ENCODE data around the gene ANKRD13A. TPM values are rescaled to one million over a fixed set of nuclear protein-coding genes. Genes with fewer than 3 reads are reported as not detected.

ANKRD13A gene
- polyA plus RNA-seq, 1 of the 3 experiments (the other 2 are of a cell fraction): 42.8 TPM

DNA sequence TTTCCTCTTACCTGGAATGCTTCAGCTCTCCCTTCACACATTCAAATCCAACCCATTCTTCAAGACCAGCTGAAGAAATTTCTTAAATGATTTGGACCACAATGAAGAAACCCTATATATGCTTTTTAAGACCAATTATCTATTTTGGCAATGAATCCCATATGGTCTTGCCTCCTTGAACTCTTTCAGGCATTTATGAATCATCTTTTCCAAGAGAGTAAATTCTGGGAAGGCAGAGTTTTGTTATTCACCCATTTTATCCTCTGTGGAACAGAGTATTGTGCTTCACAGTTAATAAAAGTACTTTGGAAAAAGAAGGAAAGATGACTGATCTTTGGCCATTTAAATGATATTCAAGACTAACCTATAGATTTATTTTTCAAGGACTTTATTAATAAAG, 17.0 kb upstream of the ANKRD13A start:
- H3K36me3 ChIP-seq (replicated peaks in 1 of 2; ENCODE audit: control insufficient read depth in 1 of 2, insufficient read depth in 2 of 2, low read length in 1 of 2): peaks cover 49 to 66% of the 10 kb centered on the region in 2 experiments
- H3K79me2 ChIP-seq (ENCODE audit: insufficient read depth): peaks cover 7% of the 10 kb centered on the region; the same call in 1 of the 2 replicates
- TF ChIP-seq SIN3A (IDR thresholded peaks at IDR 0.05; ENCODE audit: borderline replicate concordance, low read depth, low read length) (no peak), SMC3 (IDR thresholded peaks at IDR 0.05; ENCODE audit: low read depth, low read length) (no peak), EZH2phosphoT487 (IDR thresholded peaks at IDR 0.05; ENCODE audit: borderline replicate concordance, low read depth) (no peak), RFX5 (IDR thresholded peaks at IDR 0.05; ENCODE audit: low read length) (no peak), EP300 (IDR thresholded peaks at IDR 0.05; ENCODE audit: borderline replicate concordance in 1 of 2, low read depth in 1 of 2, low read length in 1 of 2) (no peak), RXRA (IDR thresholded peaks at IDR 0.05; ENCODE audit: borderline replicate concordance, low read depth) (no peak), JUND (IDR thresholded peaks at IDR 0.05) (0 out of 2 replicates have a peak, but pooled peaks have one; percentile 29), RCOR1 (IDR thresholded peaks at IDR 0.05; ENCODE audit: low read length) (no peak), FOSL2 (IDR thresholded peaks at IDR 0.05; ENCODE audit: borderline replicate concordance, low read depth) (peak; percentile 40; the same call in 1 of the 2 replicates), RAD21 (IDR thresholded peaks at IDR 0.05; ENCODE audit: low read length) (no peak), NFIC (IDR thresholded peaks at IDR 0.05; ENCODE audit: borderline replicate concordance) (no peak), TCF12 (IDR thresholded peaks at IDR 0.05) (peak; percentile 34; the same call in 1 of the 2 replicates)
- TF ChIP-seq, protein P1, sequence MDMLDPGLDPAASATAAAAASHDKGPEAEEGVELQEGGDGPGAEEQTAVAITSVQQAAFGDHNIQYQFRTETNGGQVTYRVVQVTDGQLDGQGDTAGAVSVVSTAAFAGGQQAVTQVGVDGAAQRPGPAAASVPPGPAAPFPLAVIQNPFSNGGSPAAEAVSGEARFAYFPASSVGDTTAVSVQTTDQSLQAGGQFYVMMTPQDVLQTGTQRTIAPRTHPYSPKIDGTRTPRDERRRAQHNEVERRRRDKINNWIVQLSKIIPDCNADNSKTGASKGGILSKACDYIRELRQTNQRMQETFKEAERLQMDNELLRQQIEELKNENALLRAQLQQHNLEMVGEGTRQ (IDR thresholded peaks at IDR 0.05; ENCODE audit: borderline replicate concordance, low read depth, low read length): no peak
- TF ChIP-seq, protein P2, sequence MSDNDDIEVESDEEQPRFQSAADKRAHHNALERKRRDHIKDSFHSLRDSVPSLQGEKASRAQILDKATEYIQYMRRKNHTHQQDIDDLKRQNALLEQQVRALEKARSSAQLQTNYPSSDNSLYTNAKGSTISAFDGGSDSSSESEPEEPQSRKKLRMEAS (IDR thresholded peaks at IDR 0.05; ENCODE audit: low read depth): no peak
- TF ChIP-seq, protein P3, sequence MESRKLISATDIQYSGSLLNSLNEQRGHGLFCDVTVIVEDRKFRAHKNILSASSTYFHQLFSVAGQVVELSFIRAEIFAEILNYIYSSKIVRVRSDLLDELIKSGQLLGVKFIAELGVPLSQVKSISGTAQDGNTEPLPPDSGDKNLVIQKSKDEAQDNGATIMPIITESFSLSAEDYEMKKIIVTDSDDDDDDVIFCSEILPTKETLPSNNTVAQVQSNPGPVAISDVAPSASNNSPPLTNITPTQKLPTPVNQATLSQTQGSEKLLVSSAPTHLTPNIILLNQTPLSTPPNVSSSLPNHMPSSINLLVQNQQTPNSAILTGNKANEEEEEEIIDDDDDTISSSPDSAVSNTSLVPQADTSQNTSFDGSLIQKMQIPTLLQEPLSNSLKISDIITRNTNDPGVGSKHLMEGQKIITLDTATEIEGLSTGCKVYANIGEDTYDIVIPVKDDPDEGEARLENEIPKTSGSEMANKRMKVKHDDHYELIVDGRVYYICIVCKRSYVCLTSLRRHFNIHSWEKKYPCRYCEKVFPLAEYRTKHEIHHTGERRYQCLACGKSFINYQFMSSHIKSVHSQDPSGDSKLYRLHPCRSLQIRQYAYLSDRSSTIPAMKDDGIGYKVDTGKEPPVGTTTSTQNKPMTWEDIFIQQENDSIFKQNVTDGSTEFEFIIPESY (IDR thresholded peaks at IDR 0.05; ENCODE audit: borderline replicate concordance, low read depth): no peak
- no peak overlapping the region for H2AFZ ChIP-seq (ENCODE audit: low read depth)
- no peak overlapping the region for H3K9ac ChIP-seq
- CTCF ChIA-PET: no interaction called here
- DNase-seq: no peak
- H3K9me2 ChIP-seq: no peaks in the 10 kb centered on the region
- no peaks in the 10 kb centered on the region for H4K20me1 ChIP-seq (ENCODE audit: insufficient read depth)
- no peaks in the 10 kb centered on the region for H3K27me3 ChIP-seq (ENCODE audit: insufficient read depth)
- H3K4me1 ChIP-seq (ENCODE audit: control insufficient read depth in 1 of 2, insufficient read depth in 2 of 2, low read depth in 1 of 2, low read length in 1 of 2): no peaks in the 10 kb centered on the region
- POLR2A ChIA-PET: no interaction called here
- peak overlapping the region in 1 of 2 experiments; percentile 44; a peak in 1 of 4 replicates for H3K27ac ChIP-seq (ENCODE audit: low read depth in 2 of 2, low read length in 1 of 2)
- no peak overlapping the region for H3K4me3 ChIP-seq (ENCODE audit: low read depth in 2 of 2, low read length in 1 of 2)
- H3F3A ChIP-seq (replicated peaks; ENCODE audit: insufficient read depth): peaks cover 13% of the 10 kb centered on the region
- 0 out of 2 replicates have a peak overlapping the region, but pooled peaks have one; percentile 6 for H3K4me2 ChIP-seq
- peaks cover 6% of the 10 kb centered on the region; the same call in 1 of the 2 replicates for H3K9me3 ChIP-seq

All from SK-N-SH (cell line).